Right forelimb (tissue), 1 donor: Measurements from ENCODE around the gene ZXDC.

Source experiments
- DNase-seq: peaks from one replicate; pipeline ENCODE4 v3.0.0-alpha.2; 2018

The ZXDC gene

DNA sequence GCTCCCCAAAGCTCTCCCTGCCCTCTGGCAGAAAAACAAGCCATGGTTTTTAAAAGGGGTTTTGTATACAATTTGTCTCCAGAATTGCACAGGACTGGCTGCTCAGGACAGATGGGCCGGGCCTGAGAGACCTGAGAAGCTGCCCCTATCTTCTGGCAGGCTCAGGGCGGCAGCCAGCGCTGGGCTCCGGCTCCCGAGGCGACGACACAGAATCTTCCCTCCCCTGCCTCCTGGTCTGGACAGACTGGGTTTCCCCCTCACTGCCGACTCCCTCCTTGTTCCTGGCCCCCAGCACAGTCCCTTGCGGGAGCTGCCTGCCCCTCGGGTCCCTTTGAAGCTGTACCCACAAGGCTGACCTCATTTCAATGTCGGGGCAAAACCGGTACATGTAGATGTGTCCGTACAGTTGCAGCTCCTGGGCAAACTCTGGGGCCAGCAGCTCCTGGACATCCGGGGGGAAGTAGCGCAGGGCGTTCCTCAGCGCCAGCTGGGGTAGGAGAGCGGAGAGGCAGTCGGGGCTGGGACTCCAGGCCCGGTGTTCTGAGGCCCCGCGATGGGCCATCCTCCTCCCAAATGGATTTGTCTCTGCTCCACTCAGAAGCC lies 34.7 kb upstream of the ZXDC start:
- DNase-seq: no peak

DNA sequence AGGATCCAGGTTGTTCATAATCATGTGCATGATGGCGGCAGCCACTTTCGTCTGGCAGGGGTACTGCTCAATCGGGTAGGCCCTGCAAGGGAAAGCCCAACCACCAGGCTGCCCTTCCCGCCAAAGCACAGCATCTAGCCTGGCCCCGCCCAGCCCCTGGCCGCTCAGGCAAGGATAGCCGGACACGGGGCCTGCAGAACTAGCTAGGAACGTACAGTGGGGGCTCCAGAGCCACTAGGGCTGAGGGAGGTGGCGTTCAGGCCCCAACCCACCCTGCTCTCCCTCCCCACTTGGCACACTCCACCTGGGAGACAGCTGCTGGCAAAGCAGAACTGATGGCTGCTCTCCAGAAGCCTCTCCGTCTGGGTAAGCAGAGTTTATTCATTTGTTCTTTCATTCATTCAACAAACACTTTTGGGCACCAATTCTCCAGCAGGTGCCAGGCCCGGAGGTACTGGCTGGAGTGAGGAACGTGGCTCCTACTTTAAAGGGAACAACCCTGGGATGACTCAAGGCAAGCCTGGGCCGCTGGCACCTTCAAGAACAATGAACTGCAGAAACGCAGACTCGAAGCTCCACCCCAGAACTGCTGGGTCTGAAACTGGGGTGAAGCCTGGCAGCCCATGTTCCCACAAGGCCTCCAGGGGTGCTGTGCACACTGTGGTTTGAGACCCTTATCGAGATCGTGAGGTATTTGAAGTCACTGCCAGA lies 34.1 kb upstream of the ZXDC start:
- no peak for DNase-seq

GRCh38 chr3:126508564-126508964 lies 32.9 kb upstream of the ZXDC start:
- no peak for DNase-seq

DNA sequence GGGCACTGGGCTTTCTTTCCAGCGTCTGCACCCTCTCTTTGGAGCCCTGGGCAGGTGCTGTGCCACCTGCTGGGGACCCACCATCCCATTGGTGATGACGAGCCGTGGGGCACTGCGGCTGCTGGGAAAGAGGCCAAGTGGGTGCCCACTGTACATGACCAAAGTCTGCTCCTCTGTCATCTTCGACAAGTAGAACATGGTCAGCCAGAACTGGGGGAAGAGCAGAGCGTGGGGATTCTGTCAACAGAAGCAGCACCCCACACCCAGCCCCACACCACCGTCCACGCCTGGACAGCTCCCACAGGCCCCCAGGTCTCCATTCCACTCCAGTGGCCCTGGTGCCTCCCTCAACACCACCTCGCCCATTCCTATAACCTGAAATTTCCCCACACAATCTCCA lies 32.2 kb upstream of the ZXDC start:
- no peak for DNase-seq

DNA sequence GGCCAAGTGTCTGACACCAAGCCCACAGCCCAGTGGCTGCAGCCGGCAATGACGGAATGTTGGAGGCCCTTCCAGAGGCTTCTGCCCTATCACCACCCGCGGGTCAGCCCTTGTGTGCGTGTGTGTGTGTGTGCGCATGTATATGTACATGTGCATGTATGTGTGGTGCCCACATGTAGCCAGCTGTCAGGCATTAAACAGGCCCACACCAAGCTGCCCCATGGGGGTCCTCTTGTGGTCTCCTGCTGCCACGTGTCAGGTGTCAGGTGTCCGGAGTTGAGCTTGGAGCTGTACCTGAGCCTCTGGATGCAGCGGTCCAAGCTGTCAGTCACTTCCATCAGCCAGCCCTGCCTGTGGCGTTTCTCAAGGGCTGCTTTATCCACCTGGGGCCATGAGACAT lies 28.0 kb upstream of the ZXDC start:
- no peak for DNase-seq

GRCh38 chr3:126502656-126503055 lies 27.0 kb upstream of the ZXDC start:
- no peak for DNase-seq

GRCh38 chr3:126501736-126502135 lies 26.0 kb upstream of the ZXDC start:
- DNase-seq: no peak

- DNase-seq: no peak
These were observed 25.4 kb upstream of the ZXDC start for GRCh38 chr3:126501054-126501453.

DNA sequence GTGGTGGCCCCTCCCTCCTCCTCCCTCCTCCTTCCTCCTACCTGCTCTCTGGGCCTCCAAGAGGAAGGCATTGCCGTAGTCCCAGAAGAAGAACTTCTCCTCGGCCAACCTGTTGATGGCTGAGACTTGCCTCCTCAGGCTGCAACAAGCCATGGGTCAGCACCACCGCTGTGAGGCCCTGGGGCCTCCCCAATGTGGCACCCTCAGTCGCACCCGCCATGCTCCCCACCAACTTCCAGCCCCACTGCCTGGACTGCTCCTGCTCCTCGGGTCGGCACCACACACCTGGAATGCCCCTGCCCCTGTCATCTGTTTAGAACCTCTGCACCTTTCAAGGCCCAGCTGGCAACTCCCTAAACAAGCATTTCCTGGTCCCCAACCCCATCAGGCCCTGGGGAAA lies 24.3 kb upstream of the ZXDC start:
- DNase-seq: no peak

GRCh38 chr3:126499401-126499800 lies 23.7 kb upstream of the ZXDC start:
- DNase-seq: no peak

DNA sequence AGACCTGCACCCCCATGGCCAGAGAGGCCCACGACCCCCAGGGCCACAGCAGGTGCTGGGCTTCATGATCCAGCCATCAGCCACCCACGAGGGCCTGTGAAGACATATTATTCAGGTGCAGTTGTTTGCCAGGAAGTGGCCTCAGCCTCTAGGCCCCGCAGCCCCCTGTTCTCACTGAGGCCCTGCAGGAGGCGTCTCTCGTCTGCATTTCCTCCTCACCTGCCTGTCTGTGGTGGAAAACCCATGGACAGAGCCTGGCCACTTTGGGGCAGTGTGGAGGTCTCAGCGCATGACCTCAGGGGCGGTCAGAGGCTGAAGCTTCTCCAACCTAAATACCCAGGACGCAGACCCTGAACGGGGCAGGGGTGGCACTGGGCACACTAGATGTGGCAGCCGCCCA lies 23.2 kb upstream of the ZXDC start:
- DNase-seq: no peak

GRCh38 chr3:126498461-126498860 lies 22.8 kb upstream of the ZXDC start:
- DNase-seq: no peak

GRCh38 chr3:126497956-126498355 lies 22.3 kb upstream of the ZXDC start:
- no peak for DNase-seq

DNA sequence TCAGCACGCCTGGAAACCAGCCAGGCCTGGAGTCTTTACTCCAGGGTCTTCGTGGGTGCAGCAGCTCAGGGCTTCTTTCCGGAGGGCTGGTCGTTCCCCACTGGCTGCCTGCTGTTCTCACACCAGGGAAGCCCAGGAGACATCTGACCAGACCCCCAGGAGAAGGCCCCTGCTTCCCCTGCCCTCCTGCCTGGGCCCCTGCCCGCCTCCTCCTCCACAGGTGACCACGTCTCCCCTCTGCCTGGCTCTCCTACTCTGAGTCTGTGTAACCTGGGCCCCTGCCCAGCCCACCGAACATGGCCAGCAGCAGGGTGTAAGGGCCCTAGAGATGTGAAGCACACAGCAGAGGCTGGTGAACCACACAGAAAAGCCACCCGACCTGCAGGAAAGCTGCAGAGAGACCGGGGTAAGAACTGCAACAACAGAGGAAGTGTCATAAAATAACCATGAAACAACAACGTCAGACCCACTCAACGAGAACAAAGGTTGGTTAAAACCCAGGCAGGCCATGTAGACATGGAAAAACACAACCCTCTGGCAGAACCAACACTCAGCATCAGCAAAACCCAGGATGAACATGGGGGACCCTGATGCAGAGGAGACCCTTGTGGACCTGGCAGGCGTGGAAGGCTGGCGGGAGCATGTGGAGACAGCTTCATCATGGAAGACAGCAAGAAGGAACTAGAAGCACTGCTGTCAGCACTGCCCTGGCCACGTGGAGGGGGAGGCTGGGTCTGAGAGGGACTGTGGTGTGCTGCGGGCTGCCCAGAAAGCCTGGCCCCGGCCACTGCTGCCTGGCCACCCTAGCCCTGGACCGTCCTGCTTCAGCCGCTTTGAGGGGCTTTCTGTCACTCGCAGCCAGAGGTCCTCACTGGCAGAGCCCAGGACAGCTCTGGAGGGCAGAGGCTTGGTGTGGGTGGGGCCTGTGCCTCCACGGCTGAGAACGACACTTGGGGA lies 21.5 kb upstream of the ZXDC start:
- DNase-seq: no peak

GRCh38 chr3:126495786-126496185 lies 20.1 kb upstream of the ZXDC start:
- no peak for DNase-seq

- DNase-seq: no peak
These were observed 19.2 kb upstream of the ZXDC start for GRCh38 chr3:126494970-126495230.

DNA sequence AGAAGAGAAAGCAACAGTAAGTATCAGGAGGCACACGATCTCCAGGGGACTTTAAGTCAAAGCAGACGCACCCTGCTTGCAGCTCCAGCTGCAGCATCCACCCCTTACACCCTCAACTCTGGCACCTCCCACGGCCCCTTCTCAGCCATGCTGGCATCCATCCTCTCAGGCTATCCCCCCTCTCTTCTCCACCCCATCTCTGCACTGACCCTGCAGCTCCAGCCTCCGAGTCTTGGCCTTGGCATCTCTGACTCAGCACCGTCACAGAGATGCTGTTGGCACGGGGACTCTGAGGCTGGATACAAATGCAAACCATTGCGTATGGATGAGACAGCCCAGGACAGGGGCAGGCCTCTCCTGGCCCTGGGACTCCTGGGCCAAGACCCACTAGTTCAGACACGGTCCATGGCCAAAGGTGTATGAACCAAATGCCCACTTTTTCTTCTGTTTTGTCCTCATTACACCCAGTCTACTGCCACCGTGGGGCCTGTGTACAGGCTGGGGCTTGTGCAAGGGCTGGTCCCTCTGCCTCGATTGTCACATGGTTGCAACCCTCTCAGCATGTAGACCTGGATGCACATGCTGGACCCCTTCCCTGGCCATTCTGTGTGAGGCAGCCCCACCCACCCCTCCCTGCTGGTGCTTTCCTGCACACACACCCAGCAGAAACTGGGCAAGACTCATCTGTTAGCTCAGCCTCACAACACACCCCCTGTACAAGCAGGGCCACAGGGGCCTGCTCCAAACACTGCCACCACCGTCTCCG lies 18.7 kb upstream of the ZXDC start:
- DNase-seq: no peak

DNA sequence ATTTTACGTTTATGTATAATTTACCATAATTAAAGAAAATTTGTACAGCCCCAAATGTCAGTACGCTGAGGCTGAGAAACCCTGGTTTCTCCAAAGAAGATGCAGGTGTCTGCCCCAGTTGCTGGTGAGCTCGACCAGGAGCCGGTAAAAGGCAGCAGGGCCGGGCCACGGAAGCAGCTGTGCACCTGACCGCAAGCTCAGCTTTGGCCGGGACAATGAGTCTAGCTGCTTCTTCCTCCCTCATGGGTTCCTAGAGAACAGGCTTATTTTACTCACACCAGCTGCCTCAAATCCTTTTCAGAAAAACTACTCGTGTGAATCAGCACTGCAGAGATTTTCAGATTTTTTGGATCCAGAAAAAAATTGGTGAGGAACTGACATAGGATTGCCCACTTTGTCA lies 18.0 kb upstream of the ZXDC start:
- no peak for DNase-seq

GRCh38 chr3:126493051-126493450 lies 17.4 kb upstream of the ZXDC start:
- no peak for DNase-seq

DNA sequence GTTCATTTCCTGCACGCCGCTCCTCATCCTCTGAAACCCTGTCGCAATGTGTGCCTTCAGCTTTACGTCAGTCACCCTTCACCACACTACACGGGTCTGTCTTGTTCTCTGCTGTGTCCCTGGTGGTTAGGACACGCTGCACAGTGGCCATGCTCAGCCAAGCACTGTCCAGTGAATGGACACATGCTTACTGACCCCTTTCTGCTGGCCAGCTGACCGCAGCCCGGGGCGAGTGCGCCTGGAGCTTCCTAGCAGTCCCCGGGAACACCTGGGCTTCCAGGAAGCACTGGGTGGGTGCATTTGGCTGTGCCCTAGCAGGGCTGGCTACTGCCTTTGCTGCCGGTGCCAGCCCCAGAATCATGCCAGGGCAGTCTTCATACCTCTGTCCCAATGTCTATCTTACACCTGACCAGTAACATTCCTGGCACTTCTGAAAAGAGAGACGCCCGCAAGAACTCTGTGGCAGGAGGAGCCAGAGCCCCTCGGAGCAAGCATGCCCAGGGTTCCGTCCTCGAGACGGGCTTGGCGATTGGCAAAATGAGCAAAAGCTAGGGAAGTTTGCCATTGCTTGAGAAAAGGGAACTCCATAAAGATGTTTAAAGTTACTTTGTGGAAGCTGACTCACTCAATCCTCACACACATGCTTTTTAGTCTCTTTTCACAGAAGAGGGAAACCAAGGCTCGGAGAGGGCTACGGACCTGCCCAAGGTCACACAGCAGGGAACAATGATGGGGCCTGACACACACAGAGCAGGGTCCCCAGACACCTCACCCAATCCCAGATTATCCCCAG lies 15.7 kb upstream of the ZXDC start:
- DNase-seq: no peak

DNA sequence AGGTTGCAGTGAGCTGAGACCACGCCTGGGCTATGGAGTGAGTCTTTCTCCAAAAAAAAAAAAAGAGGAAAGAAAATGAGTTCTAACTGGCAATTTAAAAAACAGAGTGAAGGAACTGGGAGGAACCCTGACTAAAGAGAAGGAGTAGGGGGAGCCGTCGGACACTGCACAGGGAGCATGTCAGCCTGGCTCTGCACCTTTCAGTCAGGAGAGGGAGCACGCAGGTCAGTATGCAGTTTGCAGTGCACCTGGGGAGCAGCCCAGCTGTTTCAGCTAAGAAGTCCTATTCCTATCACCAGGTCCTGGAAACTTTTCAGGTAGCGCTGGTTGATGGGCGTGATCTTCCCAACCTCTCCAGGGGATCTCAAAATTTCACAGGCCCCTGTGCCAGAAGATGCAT lies 14.9 kb upstream of the ZXDC start:
- DNase-seq: no peak

GRCh38 chr3:126488886-126489569 lies 13.3 kb upstream of the ZXDC start:
- no peak for DNase-seq
